Endothelial cell of umbilical vein (primary cell): ENCODE results near the gene DCC. TPM values are rescaled to one million over a fixed set of nuclear protein-coding genes. Genes with fewer than 3 reads are reported as not detected.

ENCODE experiments used
- BruUV-seq: library from RNA; stranded (reverse); fragments of 400-500 nt; replicated peaks from 2 replicates; lab custom pipeline; 2021; lab: Mats Ljungman, UMichigan
- CTCF ChIA-PET: fragments of 300-600, 350-600 bp; sonication (Branson Sonifier 250); formaldehyde crosslinking; loops from one replicate; lab custom pipeline; 2021; ENCODE audit warnings: antibody characterized with exemption, inconsistent platforms; lab: Charles Lee
- POLR2A ChIA-PET: fragments of 300-600, 350-600 bp; sonication (Branson Sonifier 250); formaldehyde crosslinking; loops from one replicate; lab custom pipeline; 2021; ENCODE audit warnings: antibody characterized with exemption, inconsistent platforms; lab: Charles Lee
- DNase-seq: peaks from one replicate; pipeline ENCODE4 v3.0.0-alpha.2; 2011; ENCODE audit warnings: low read depth, low spot score
- FAIRE-seq: peaks from 2 replicates; lab custom pipeline; 2011; peaks lifted over from hg19 to GRCh38; lab: Jason Lieb, UNC
- H2AFZ ChIP-seq: 2 replicates; pipeline ENCODE4 v1.6.0; 2012; ENCODE audit warnings: low read depth, low read length, control low read depth, inconsistent platforms
- H3K27ac ChIP-seq: 2 replicates; pipeline ENCODE4 v1.5.1; 2011; ENCODE audit warnings: low read depth, mild to moderate bottlenecking, control low read depth, low read length, moderate library complexity; ENCODE audit not compliant: insufficient read depth
- H3K27me3 ChIP-seq, 2 experiments: 2 replicates each; pipeline versions ENCODE4 v1.6.0 to v1.6.1; 2011; ENCODE audit warnings: low read length in 2 of 2, mixed read lengths in 1 of 2; ENCODE audit not compliant: control insufficient read depth in 2 of 2, insufficient read depth in 2 of 2
- H3K36me3 ChIP-seq, 2 experiments: 2 replicates in 1 of 2; 3 replicates in 1 of 2; pipeline ENCODE4 v1.5.1; 2011; ENCODE audit warnings: low read length in 2 of 2, mild to moderate bottlenecking in 1 of 2, moderate library complexity in 1 of 2; ENCODE audit not compliant: control insufficient read depth in 2 of 2, insufficient read depth in 2 of 2; ENCODE audit errors: extremely low read depth in 1 of 2
- H3K4me1 ChIP-seq: 3 replicates; pipeline ENCODE4 v1.5.1; 2011; ENCODE audit warnings: mild to moderate bottlenecking, low read length; ENCODE audit not compliant: control insufficient read depth, insufficient read depth; ENCODE audit errors: extremely low read depth
- H3K4me2 ChIP-seq: 2 replicates; pipeline ENCODE4 v1.6.1; 2011; ENCODE audit warnings: low read length, control low read depth, mixed read lengths; ENCODE audit not compliant: insufficient read depth
- H3K4me3 ChIP-seq, 3 experiments: fragments of 200-600 bp in 1 of 3; sonication (generic), shearing (Covaris generic) in 1 of 3; replicated peaks in 1 of 3; 2 replicates each; pipeline ENCODE4 v1.5.1; 2011 to 2016; ENCODE audit warnings: control low read depth in 3 of 3, low read length in 3 of 3, mild to moderate bottlenecking in 2 of 3, inconsistent platforms in 1 of 3, low read depth in 1 of 3, moderate library complexity in 1 of 3; ENCODE audit not compliant: insufficient read depth in 1 of 3
- H3K79me2 ChIP-seq: 2 replicates; pipeline ENCODE4 v1.6.0; 2012; ENCODE audit warnings: low read length, inconsistent platforms; ENCODE audit not compliant: control insufficient read depth, insufficient read depth
- H3K9ac ChIP-seq: replicated peaks from 2 replicates; pipeline ENCODE3; 2011; ENCODE audit warnings: low read length, control low read depth; ENCODE audit not compliant: insufficient read depth; ENCODE audit errors: extremely low read depth
- H3K9me1 ChIP-seq: replicated peaks from 3 replicates; pipeline ENCODE4 v1.6.0; 2011; ENCODE audit warnings: mild to moderate bottlenecking, low read length; ENCODE audit not compliant: control insufficient read depth, insufficient read depth; ENCODE audit errors: extremely low read depth
- H3K9me3 ChIP-seq: replicated peaks from 2 replicates; pipeline ENCODE4 v1.5.1; 2012; ENCODE audit warnings: low read length, inconsistent platforms; ENCODE audit not compliant: control insufficient read depth, insufficient read depth
- H4K20me1 ChIP-seq: replicated peaks from 2 replicates; pipeline ENCODE3; 2011; ENCODE audit warnings: mild to moderate bottlenecking, low read length; ENCODE audit not compliant: control insufficient read depth, insufficient read depth; ENCODE audit errors: extremely low read depth
- EZH2 ChIP-seq: IDR thresholded peaks from 2 replicates; pipeline ENCODE4 v1.6.1; 2012; ENCODE audit warnings: borderline replicate concordance, low read depth, mild to moderate bottlenecking, moderate library complexity, low read length, inconsistent platforms; ENCODE audit not compliant: severe bottlenecking
- FOS ChIP-seq: IDR thresholded peaks from 2 replicates; pipeline ENCODE4 v1.6.1; 2011; ENCODE audit warnings: mild to moderate bottlenecking, low read length, moderate library complexity, borderline replicate concordance; ENCODE audit not compliant: insufficient read depth
- GATA2 ChIP-seq: IDR thresholded peaks from 2 replicates; pipeline ENCODE4 v1.7.0; 2011; ENCODE audit warnings: low read depth, mild to moderate bottlenecking, moderate library complexity, mixed read lengths, low read length; ENCODE audit not compliant: insufficient read length, insufficient read depth
- JUN ChIP-seq: IDR thresholded peaks from 2 replicates; pipeline ENCODE4 v1.6.1; 2011; ENCODE audit warnings: borderline replicate concordance, low read depth; ENCODE audit not compliant: insufficient read length, insufficient read depth
- MYC ChIP-seq: IDR thresholded peaks from one replicate; pipeline ENCODE4 v1.6.1; 2011; ENCODE audit warnings: mild to moderate bottlenecking, low read depth, low read length
- POLR2A ChIP-seq: IDR thresholded peaks from 2 replicates; pipeline ENCODE4 v1.6.1; 2012; ENCODE audit warnings: low read depth, mild to moderate bottlenecking, control low read depth, low read length
- POLR2AphosphoS5 ChIP-seq: IDR thresholded peaks from 2 replicates; pipeline ENCODE4 v1.6.1; 2012; ENCODE audit warnings: low read depth, mild to moderate bottlenecking, control low read depth, low read length, moderate library complexity; ENCODE audit not compliant: insufficient read depth
- dilution Hi-C: fragments of 300-500 bp; cut with MboI; formaldehyde crosslinking; loops from one replicate; pipeline ENCODE4 v1.15.0; 2019; ENCODE audit warnings: low sequenced_read_pairs; ENCODE audit not compliant: extremely low pct_ligation_motif_present
- intact Hi-C: fragments of 100-400 bp; cut with micrococcal nuclease; formaldehyde crosslinking; loops from one replicate; pipeline ENCODE4 v1.10.0; 2022
- polyA plus RNA-seq, 4 experiments: library from polyadenylated mRNA; depleted of rRNA in 3 of 4; stranded (reverse) in 3 of 4; unstranded in 1 of 4; fragments of >200 nt; gene quantifications; 2 replicates each; pipeline versions ENCODE4 v1.2.1 to v1.2.3, GENCODE V29; 2011 to 2012; ENCODE audit warnings: missing spikeins in 1 of 4
- total RNA-seq: library from RNA; stranded (reverse); gene quantifications from 2 replicates; pipeline ENCODE4 v1.2.3, GENCODE V29; 2021
- TF ChIP-seq, protein P1 (sequence below): IDR thresholded peaks from 2 replicates; pipeline ENCODE4 v1.6.1; 2011; ENCODE audit not compliant: insufficient read depth, insufficient read length
- TF ChIP-seq, protein P2 (sequence below), 2 donors: IDR thresholded peaks; 1 replicate in 1 of 2; 2 replicates in 1 of 2; pipeline ENCODE4 v1.5.1; 2011; ENCODE audit warnings: low read length in 2 of 2, mild to moderate bottlenecking in 2 of 2, moderate library complexity in 2 of 2, control low read depth in 1 of 2, inconsistent platforms in 1 of 2, low read depth in 1 of 2; ENCODE audit not compliant: insufficient read depth in 1 of 2; ENCODE audit errors: extremely low read depth in 1 of 2

DCC gene
- total and polyA plus RNA-seq, 2 donors (not counting 3 experiments of a cell fraction or from before 2014, with no cell fraction given): not detected

DNA sequence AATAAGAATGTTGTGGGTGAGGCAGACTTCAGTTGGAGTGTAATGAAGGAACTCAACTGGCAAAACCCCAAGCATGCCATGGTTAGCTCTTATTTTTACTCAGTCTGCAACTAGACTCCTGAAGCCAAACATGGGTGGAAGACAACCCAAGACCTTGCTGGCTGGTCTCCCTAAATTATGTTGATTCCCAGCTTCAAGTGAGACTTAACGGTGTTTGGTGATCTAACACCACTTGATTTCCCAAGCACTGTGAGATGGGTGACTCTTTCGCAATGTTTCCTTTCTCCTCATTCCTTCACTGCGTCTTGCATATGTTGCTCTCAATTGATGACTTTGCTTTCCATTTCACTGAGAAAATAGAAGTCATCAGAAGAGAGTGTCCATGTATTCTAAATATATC lies 693.1 kb downstream of the DCC start:
- POLR2A ChIA-PET: no interaction called here
- H3K4me1 ChIP-seq: no peaks in the 10 kb centered on the region
- H2AFZ ChIP-seq: no peak overlapping the region
- DNase-seq: no peak
- H3K4me2 ChIP-seq: no peak overlapping the region
- no peaks in the 10 kb centered on the region for H3K36me3 ChIP-seq
- no peaks in the 10 kb centered on the region for H3K9me3 ChIP-seq
- intact Hi-C loops: no loop called here
- no peaks in the 10 kb centered on the region for H4K20me1 ChIP-seq
- CTCF ChIA-PET: no interaction called here
- dilution Hi-C loops: no loop called here
- no peak overlapping the region for H3K9ac ChIP-seq
- no TSS peak for BruUV-seq
- H3K27me3 ChIP-seq: no peaks in the 10 kb centered on the region
- TF ChIP-seq, protein P1, sequence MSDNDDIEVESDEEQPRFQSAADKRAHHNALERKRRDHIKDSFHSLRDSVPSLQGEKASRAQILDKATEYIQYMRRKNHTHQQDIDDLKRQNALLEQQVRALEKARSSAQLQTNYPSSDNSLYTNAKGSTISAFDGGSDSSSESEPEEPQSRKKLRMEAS: no peak
- TF ChIP-seq POLR2A (no peak), GATA2 (no peak), POLR2AphosphoS5 (no peak), JUN (no peak), MYC (no peak), EZH2 (no peak), FOS (no peak)
- TF ChIP-seq, protein P2, sequence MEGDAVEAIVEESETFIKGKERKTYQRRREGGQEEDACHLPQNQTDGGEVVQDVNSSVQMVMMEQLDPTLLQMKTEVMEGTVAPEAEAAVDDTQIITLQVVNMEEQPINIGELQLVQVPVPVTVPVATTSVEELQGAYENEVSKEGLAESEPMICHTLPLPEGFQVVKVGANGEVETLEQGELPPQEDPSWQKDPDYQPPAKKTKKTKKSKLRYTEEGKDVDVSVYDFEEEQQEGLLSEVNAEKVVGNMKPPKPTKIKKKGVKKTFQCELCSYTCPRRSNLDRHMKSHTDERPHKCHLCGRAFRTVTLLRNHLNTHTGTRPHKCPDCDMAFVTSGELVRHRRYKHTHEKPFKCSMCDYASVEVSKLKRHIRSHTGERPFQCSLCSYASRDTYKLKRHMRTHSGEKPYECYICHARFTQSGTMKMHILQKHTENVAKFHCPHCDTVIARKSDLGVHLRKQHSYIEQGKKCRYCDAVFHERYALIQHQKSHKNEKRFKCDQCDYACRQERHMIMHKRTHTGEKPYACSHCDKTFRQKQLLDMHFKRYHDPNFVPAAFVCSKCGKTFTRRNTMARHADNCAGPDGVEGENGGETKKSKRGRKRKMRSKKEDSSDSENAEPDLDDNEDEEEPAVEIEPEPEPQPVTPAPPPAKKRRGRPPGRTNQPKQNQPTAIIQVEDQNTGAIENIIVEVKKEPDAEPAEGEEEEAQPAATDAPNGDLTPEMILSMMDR (IDR thresholded peaks at IDR 0.05; ENCODE audit: extremely low read depth in 1 of 2, insufficient read depth in 1 of 2, low read depth in 1 of 2, low read length in 2 of 2): no peak
- no peak overlapping the region for H3K27ac ChIP-seq
- no peak overlapping the region for H3K4me3 ChIP-seq
- no peaks in the 10 kb centered on the region for H3K9me1 ChIP-seq
- H3K79me2 ChIP-seq: no peaks in the 10 kb centered on the region
- FAIRE-seq: no peak
